HepG2 (cell line): ENCODE measurements around the gene GRID1. TPM values are rescaled to one million over a fixed set of nuclear protein-coding genes. Genes with fewer than 3 reads are reported as not detected.

Experiments used
- ATAC-seq: fragments of 200-7000 bp; cut with Tn5 transposase; 3 replicates; pipeline ENCODE4 v1.9.1; 2020; ENCODE audit warnings: mild to moderate bottlenecking, moderate library complexity
- BruUV-seq: library from RNA; stranded (reverse); fragments of 400-500 nt; replicated peaks from 2 replicates; lab custom pipeline; 2021; lab: Mats Ljungman, UMichigan
- CTCF ChIA-PET: fragments of 300-600 bp; formaldehyde crosslinking; extraction: SDS; loops from one replicate; lab custom pipeline; 2021; ENCODE audit warnings: low total read pairs, inconsistent platforms, low intra/inter-chr PET ratio; lab: Yijun Ruan, JAX
- POLR2A ChIA-PET: fragments of 350-600 bp; sonication (Branson Sonifier 250); formaldehyde crosslinking; loops from one replicate; lab custom pipeline; 2020; ENCODE audit warnings: antibody characterized with exemption, inconsistent platforms; lab: Yijun Ruan, JAX
- DNase-seq: peaks from one replicate; pipeline ENCODE4 v3.0.0-alpha.2; 2015; ENCODE audit warnings: low spot score
- FAIRE-seq: peaks from 3 replicates; lab custom pipeline; 2011; peaks lifted over from hg19 to GRCh38; lab: Jason Lieb, UNC
- H2AFZ ChIP-seq: one replicate; pipeline ENCODE4 v1.6.1; 2011; ENCODE audit warnings: low read length, inconsistent platforms
- H3K27ac ChIP-seq: fragments of 300-600 bp; 3 replicates; pipeline ENCODE4 v1.8.0; 2011; ENCODE audit warnings: mixed run types, mild to moderate bottlenecking, mixed read lengths, low read length, inconsistent platforms; ENCODE audit not compliant: insufficient read depth; ENCODE audit errors: extremely low read length
- H3K27me3 ChIP-seq, 2 experiments: fragments of 200-600 bp in 1 of 2; 2 replicates in 1 of 2; 3 replicates in 1 of 2; pipeline versions ENCODE4 v1.6.0 to v1.8.0; 2011; ENCODE audit warnings: low read length in 2 of 2, mild to moderate bottlenecking in 2 of 2, moderate library complexity in 2 of 2, inconsistent platforms in 1 of 2; ENCODE audit not compliant: insufficient read depth in 2 of 2, control insufficient read depth in 1 of 2
- H3K36me3 ChIP-seq, 2 experiments: fragments of 200-600 bp in 1 of 2; replicated peaks in 1 of 2; 2 replicates in 1 of 2; 3 replicates in 1 of 2; pipeline versions ENCODE4 v1.5.1 to v1.8.0; 2011; ENCODE audit warnings: low read length in 2 of 2, inconsistent platforms in 1 of 2; ENCODE audit not compliant: insufficient read depth in 2 of 2, control insufficient read depth in 1 of 2
- H3K4me1 ChIP-seq: 2 replicates; pipeline ENCODE4 v1.5.1; 2012; ENCODE audit warnings: low read length, inconsistent platforms; ENCODE audit not compliant: insufficient read depth
- H3K4me2 ChIP-seq: 2 replicates; pipeline ENCODE4 v1.6.0; 2011; ENCODE audit warnings: low read depth, low read length, inconsistent platforms
- H3K4me3 ChIP-seq, 3 experiments: fragments of 200-600 bp in 1 of 3; sonication (generic), shearing (Covaris generic) in 1 of 3; replicated peaks in 1 of 3; 2 replicates each; pipeline ENCODE4 v1.5.1; 2011 to 2016; ENCODE audit warnings: low read length in 3 of 3, inconsistent platforms in 2 of 3, low read depth in 2 of 3, mild to moderate bottlenecking in 2 of 3, control low read depth in 1 of 3, mixed read lengths in 1 of 3; ENCODE audit not compliant: insufficient read depth in 1 of 3
- H3K79me2 ChIP-seq: one replicate; pipeline ENCODE4 v1.6.1; 2011; ENCODE audit warnings: low read length, inconsistent platforms; ENCODE audit not compliant: insufficient read depth
- H3K9ac ChIP-seq: 2 replicates; pipeline ENCODE4 v1.6.0; 2011; ENCODE audit warnings: mild to moderate bottlenecking, low read depth, low read length, inconsistent platforms; ENCODE audit not compliant: insufficient read depth
- H3K9me3 ChIP-seq: 2 replicates; pipeline ENCODE4 v1.5.1; 2012; ENCODE audit warnings: mild to moderate bottlenecking, low read length
- H4K20me1 ChIP-seq: 2 replicates; pipeline ENCODE4 v1.6.0; 2011; ENCODE audit warnings: inconsistent platforms, mild to moderate bottlenecking, low read length, moderate library complexity; ENCODE audit not compliant: insufficient read depth
- GZF1 ChIP-seq: sonication (generic); formaldehyde crosslinking; IDR thresholded peaks from 2 replicates; pipeline ENCODE4 v1.5.1; 2020; ENCODE audit warnings: mild to moderate bottlenecking, missing genetic modification reagents
- MAFK ChIP-seq, 2 experiments: IDR thresholded peaks in 1 of 2; conservative IDR thresholded peaks in 1 of 2; 2 replicates each; pipeline ENCODE4 v1.6.1; 2011; ENCODE audit warnings: improper control_type of control experiment in 2 of 2, low read length in 2 of 2
- MTA3 ChIP-seq: sonication (generic); formaldehyde crosslinking; IDR thresholded peaks from 2 replicates; pipeline ENCODE4 v1.4.0; 2020; ENCODE audit warnings: missing genetic modification reagents
- NFATC3 ChIP-seq: sonication (generic); formaldehyde crosslinking; IDR thresholded peaks from 2 replicates; pipeline ENCODE4 v1.5.1; 2020; ENCODE audit warnings: mild to moderate bottlenecking, missing genetic modification reagents
- ZBTB14 ChIP-seq: sonication (generic); formaldehyde crosslinking; IDR thresholded peaks from 2 replicates; pipeline ENCODE4 v1.4.0; 2020; ENCODE audit warnings: missing genetic modification reagents
- ZBTB21 ChIP-seq: sonication (generic); formaldehyde crosslinking; IDR thresholded peaks from 2 replicates; pipeline ENCODE4 v1.4.0; 2020; ENCODE audit warnings: missing genetic modification reagents
- ZNF276 ChIP-seq: sonication (generic); formaldehyde crosslinking; IDR thresholded peaks from 2 replicates; pipeline ENCODE4 v1.4.0; 2020; ENCODE audit warnings: mild to moderate bottlenecking, low read depth, missing genetic modification reagents
- ZSCAN12 ChIP-seq: sonication (generic); formaldehyde crosslinking; IDR thresholded peaks from 2 replicates; pipeline ENCODE4 v1.9.0; 2021; ENCODE audit warnings: mild to moderate bottlenecking, missing genetic modification reagents
- whole genome bisulfite sequencing: methylation state at CpG from one replicate; pipeline ENCODE4 v1.1.6; 2017; ENCODE audit warnings: low lambda C conversion rate; 5-methylcytosine and 5-hydroxymethylcytosine counted together
- in situ Hi-C: cut with HindIII; loops from 2 replicates; pipeline ENCODE4 v1.10.0; 2017; ENCODE audit warnings: low pct_unique_long_range_greater_than_20kb; ENCODE audit not compliant: extremely low pct_ligation_motif_present
- intact Hi-C: fragments of 100-400 bp; cut with micrococcal nuclease; formaldehyde crosslinking; loops from one replicate; pipeline ENCODE4 v1.10.0; 2022; ENCODE audit not compliant: unreplicated experiment
- polyA plus RNA-seq, 8 experiments: library from polyadenylated mRNA; depleted of rRNA in 3 of 8; stranded (reverse) in 7 of 8; unstranded in 1 of 8; fragments of >200 nt; fragmentation: Illumina TruSeq in 4 of 8; extraction: Trizol in 4 of 8; gene quantifications; 2 replicates each; pipeline versions ENCODE4 v1.2.1 to v1.2.3, GENCODE V29; 2011 to 2016; ENCODE audit warnings: low read depth in 4 of 8, missing spikeins in 1 of 8, mixed read lengths in 1 of 8; ENCODE audit not compliant: insufficient read depth in 1 of 8
- total RNA-seq, 5 experiments: library from RNA; depleted of rRNA; stranded (reverse); fragments of >200 nt; fragmentation: Illumina TruSeq; extraction: Trizol; gene quantifications; 2 replicates each; pipeline ENCODE4 v1.2.3, GENCODE V29; 2016; ENCODE audit warnings: low read depth in 1 of 5
- TF ChIP-seq, protein P1 (sequence below), 2 experiments: sonication (generic) in 1 of 2; formaldehyde crosslinking in 1 of 2; IDR thresholded peaks; 2 replicates each; pipeline versions ENCODE4 v1.4.0 to v1.6.1; 2018 to 2020; ENCODE audit warnings: missing genetic modification reagents in 2 of 2, borderline replicate concordance in 1 of 2, low read depth in 1 of 2, mild to moderate bottlenecking in 1 of 2, missing biosample characterization in 1 of 2
- TF ChIP-seq, protein P2 (sequence below): IDR thresholded peaks from 2 replicates; pipeline ENCODE4 v1.6.1; 2016; ENCODE audit warnings: mild to moderate bottlenecking

GRID1 gene
- total and polyA plus RNA-seq, 2 of the 13 experiments (the other 11 are each of a cell fraction or from before 2014, with no cell fraction given), result 0.05 TPM; not detected in 1

GRCh38 chr10:86085686-86086085, 280.9 kb downstream of the GRID1 start:
- POLR2A ChIA-PET, result no interaction called here
- intact Hi-C loops, result no loop called here
- no peak overlapping the region for H3K4me2 ChIP-seq
- no peak overlapping the region for H3K27ac ChIP-seq
- H3K79me2 ChIP-seq, result no peaks in the 10 kb centered on the region
- H3K4me3 ChIP-seq, result no peak overlapping the region
- no peak for DNase-seq
- in situ Hi-C loops, result no loop called here
- H3K4me1 ChIP-seq, result no peaks in the 10 kb centered on the region
- peaks cover 1 to 17% of the 10 kb centered on the region in 2 experiments; a peak in 3 of 5 replicates for H3K27me3 ChIP-seq
- H3K9ac ChIP-seq, result no peak overlapping the region
- BruUV-seq, result no TSS peak
- no peaks in the 10 kb centered on the region for H3K36me3 ChIP-seq
- H3K9me3 ChIP-seq, result no peaks in the 10 kb centered on the region
- ATAC-seq, result no peak
- CTCF ChIA-PET, result no interaction called here
- H2AFZ ChIP-seq, result no peak overlapping the region
- no CpG with 5 or more reads among the region's 5 CpGs for WGBS
- no peaks in the 10 kb centered on the region for H4K20me1 ChIP-seq
- TF ChIP-seq GZF1 (no peak), ZNF276 (CRISPR knock-in tag) (no peak), ZSCAN12 (CRISPR knock-in tag) (no peak), ZBTB14 (no peak)
- FAIRE-seq, result no peak

GRCh38 chr10:86085136-86085535, 281.5 kb downstream of the GRID1 start:
- no TSS peak for BruUV-seq
- TF ChIP-seq MAFK (conservative IDR thresholded peaks at IDR 0.05 in 1 of 2, IDR thresholded peaks at IDR 0.05 in 1 of 2; ENCODE audit: low read length in 2 of 2), result no peak
- no peak for TF ChIP-seq MTA3
- TF ChIP-seq, protein P1, sequence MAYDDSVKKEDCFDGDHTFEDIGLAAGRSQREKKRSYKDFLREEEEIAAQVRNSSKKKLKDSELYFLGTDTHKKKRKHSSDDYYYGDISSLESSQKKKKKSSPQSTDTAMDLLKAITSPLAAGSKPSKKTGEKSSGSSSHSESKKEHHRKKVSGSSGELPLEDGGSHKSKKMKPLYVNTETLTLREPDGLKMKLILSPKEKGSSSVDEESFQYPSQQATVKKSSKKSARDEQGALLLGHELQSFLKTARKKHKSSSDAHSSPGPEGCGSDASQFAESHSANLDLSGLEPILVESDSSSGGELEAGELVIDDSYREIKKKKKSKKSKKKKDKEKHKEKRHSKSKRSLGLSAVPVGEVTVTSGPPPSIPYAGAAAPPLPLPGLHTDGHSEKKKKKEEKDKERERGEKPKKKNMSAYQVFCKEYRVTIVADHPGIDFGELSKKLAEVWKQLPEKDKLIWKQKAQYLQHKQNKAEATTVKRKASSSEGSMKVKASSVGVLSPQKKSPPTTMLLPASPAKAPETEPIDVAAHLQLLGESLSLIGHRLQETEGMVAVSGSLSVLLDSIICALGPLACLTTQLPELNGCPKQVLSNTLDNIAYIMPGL (CRISPR knock-in tag; IDR thresholded peaks at IDR 0.05; ENCODE audit: borderline replicate concordance in 1 of 2, low read depth in 1 of 2), result no peak
- TF ChIP-seq NFATC3 (CRISPR knock-in tag), result no peak
- TF ChIP-seq ZBTB21, result no peak
- TF ChIP-seq, protein P2, sequence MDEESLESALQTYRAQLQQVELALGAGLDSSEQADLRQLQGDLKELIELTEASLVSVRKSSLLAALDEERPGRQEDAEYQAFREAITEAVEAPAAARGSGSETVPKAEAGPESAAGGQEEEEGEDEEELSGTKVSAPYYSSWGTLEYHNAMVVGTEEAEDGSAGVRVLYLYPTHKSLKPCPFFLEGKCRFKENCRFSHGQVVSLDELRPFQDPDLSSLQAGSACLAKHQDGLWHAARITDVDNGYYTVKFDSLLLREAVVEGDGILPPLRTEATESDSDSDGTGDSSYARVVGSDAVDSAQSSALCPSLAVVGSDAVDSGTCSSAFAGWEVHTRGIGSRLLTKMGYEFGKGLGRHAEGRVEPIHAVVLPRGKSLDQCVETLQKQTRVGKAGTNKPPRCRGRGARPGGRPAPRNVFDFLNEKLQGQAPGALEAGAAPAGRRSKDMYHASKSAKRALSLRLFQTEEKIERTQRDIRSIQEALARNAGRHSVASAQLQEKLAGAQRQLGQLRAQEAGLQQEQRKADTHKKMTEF, result no peak

More at GRCh38 chr10:86085136-86085535, 281.5 kb downstream of the GRID1 start:
- H3K9ac ChIP-seq, result no peak overlapping the region
- WGBS, result 7% methylated on average over 8 of the region's 8 CpGs
- no peaks in the 10 kb centered on the region for H3K79me2 ChIP-seq
- no peak overlapping the region for H2AFZ ChIP-seq
- no peaks in the 10 kb centered on the region for H3K9me3 ChIP-seq
- CTCF ChIA-PET, result no interaction called here
- peaks cover 1 to 17% of the 10 kb centered on the region in 2 experiments; a peak in 3 of 5 replicates for H3K27me3 ChIP-seq
- H3K4me3 ChIP-seq, result no peak overlapping the region
- in situ Hi-C loops, result no loop called here
- ATAC-seq (no peak), DNase-seq (no peak), FAIRE-seq (no peak)
- H3K4me1 ChIP-seq, result no peaks in the 10 kb centered on the region
- intact Hi-C loops, result no loop called here
- no peaks in the 10 kb centered on the region for H4K20me1 ChIP-seq
- no peak overlapping the region for H3K27ac ChIP-seq
- no peaks in the 10 kb centered on the region for H3K36me3 ChIP-seq
- POLR2A ChIA-PET, result no interaction called here
- no peak overlapping the region for H3K4me2 ChIP-seq
